ENCODE results near the gene SAYSD1. TPM values are rescaled to one million over a fixed set of nuclear protein-coding genes. Genes with fewer than 3 reads are reported as not detected.

The SAYSD1 gene
- total and polyA plus RNA-seq, 2 of the 8 experiments (the other 6 are each of a cell fraction or from before 2014, with no cell fraction given), result 6.7 to 7.9 TPM

DNA sequence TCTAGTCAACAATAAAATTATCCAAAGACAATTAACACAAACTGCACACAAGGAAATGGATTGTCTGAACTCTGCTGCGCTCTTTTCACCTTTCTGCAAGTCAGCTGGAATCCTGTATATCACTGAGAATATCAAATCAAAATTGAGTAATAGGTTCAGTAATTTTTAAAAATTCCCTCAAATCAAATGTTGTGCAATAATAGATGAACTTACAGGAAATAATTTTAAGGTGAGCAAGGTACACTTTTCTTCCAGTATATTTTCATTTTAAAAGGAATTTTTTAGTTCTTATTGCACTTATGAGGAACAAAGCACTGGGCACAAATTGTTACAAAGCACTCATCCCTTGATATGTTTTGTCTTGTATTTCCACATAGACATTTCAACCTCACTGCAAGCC lies 1.2 kb downstream of the SAYSD1 start:
- H2BK120ac ChIP-seq (replicated peaks; ENCODE audit: low read depth, low read length), result no peak overlapping the region
- no peak overlapping the region for H4K91ac ChIP-seq (replicated peaks; ENCODE audit: insufficient read length, low read length)
- H4K8ac ChIP-seq (ENCODE audit: extremely low read depth, insufficient read depth, low read length), result no peak overlapping the region
- TF ChIP-seq NANOG (IDR thresholded peaks at IDR 0.05; ENCODE audit: insufficient read depth, low read depth, low read length, poor library complexity, severe bottlenecking), result no peak
- no peak for TF ChIP-seq GABPA (IDR thresholded peaks at IDR 0.05; ENCODE audit: borderline replicate concordance, insufficient read depth, low read length)
- no peak for TF ChIP-seq TEAD4 (IDR thresholded peaks at IDR 0.05; ENCODE audit: low read depth, low read length)
- TF ChIP-seq EZH2 (IDR thresholded peaks at IDR 0.05; ENCODE audit: low read depth, low read length, severe bottlenecking), result no peak
- TF ChIP-seq PHF8 (conservative IDR thresholded peaks at IDR 0.05; ENCODE audit: low read depth, low read length), result no peak
- TF ChIP-seq SP1 (IDR thresholded peaks at IDR 0.05; ENCODE audit: low read depth, low read length), result no peak
- TF ChIP-seq POLR2AphosphoS5 (IDR thresholded peaks at IDR 0.05; ENCODE audit: low read depth, low read length), result no peak
- TF ChIP-seq SIRT6 (IDR thresholded peaks at IDR 0.05; ENCODE audit: low read length), result no peak
- TF ChIP-seq CEBPB (IDR thresholded peaks at IDR 0.05; ENCODE audit: low read depth, low read length), result peak; percentile 54; the same call in 1 of the 2 replicates
- no peaks in the 10 kb centered on the region for H3K79me2 ChIP-seq (ENCODE audit: control insufficient read depth in 1 of 2, insufficient read depth in 2 of 2, low read length in 2 of 2)
- DNase-seq (ENCODE audit: low read depth in 1 of 2, low spot score in 2 of 2) (no peak), FAIRE-seq (no peak)
- 81% methylated on average over 1 of the region's 1 CpG; no CpG with 5 or more reads in 1 of the 2 experiments for WGBS, 2 experiments (ENCODE audit: extremely low coverage in 1 of 2, insufficient coverage in 1 of 2, insufficient read length in 1 of 2, insufficient replicate concordance in 2 of 2, low coverage in 1 of 2, low lambda C conversion rate in 2 of 2, missing lambda C conversion rate in 1 of 2)
- H2BK20ac ChIP-seq (ENCODE audit: low read length), result no peak overlapping the region
- no peaks in the 10 kb centered on the region for H3K9me3 ChIP-seq (ENCODE audit: insufficient read depth in 2 of 2, low read depth in 1 of 2, low read length in 1 of 2)
- H3K14ac ChIP-seq (ENCODE audit: insufficient read length), result no peak overlapping the region
- no peak overlapping the region for H3K9ac ChIP-seq (replicated peaks in 1 of 4; ENCODE audit: extremely low read depth in 1 of 4, low read depth in 3 of 4, low read length in 3 of 4)
- no peak overlapping the region for H2AK5ac ChIP-seq (ENCODE audit: low read depth, low read length)
- no peaks in the 10 kb centered on the region; the same call in 1 of the 2 replicates for H3K79me1 ChIP-seq (ENCODE audit: low read depth, low read length)
- no peak overlapping the region for H4K5ac ChIP-seq (ENCODE audit: insufficient read length, low read depth, low read length)
- CTCF ChIA-PET (ENCODE audit: partially characterized antibody), result interaction anchor here (1.0 to 1.7 kb wide), 5 partner anchors 11 to 197 kb away, joined by 3 to 7 read pairs (median 4); no protein-coding TSS in a partner anchor
- no peak overlapping the region for H2BK5ac ChIP-seq (ENCODE audit: low read depth, low read length)
- no peak overlapping the region for H3K18ac ChIP-seq (ENCODE audit: extremely low read depth, low read length)
- H2BK15ac ChIP-seq (ENCODE audit: low read length), result no peak overlapping the region
- H4K20me1 ChIP-seq (replicated peaks in 1 of 2; ENCODE audit: control insufficient read depth in 1 of 2, insufficient read depth in 2 of 2, low read length in 2 of 2), result peaks cover 0 to 2% of the 10 kb centered on the region in 2 experiments
- H3K27ac ChIP-seq (ENCODE audit: low read depth, low read length), result no peak overlapping the region
- peaks cover 0 to 6% (median 5%) of the 10 kb centered on the region in 4 experiments; a peak in 5 of 7 replicates for H3K4me1 ChIP-seq (replicated peaks in 1 of 4; ENCODE audit: control insufficient read depth in 3 of 4, insufficient read depth in 4 of 4, low read length in 3 of 4)
- no peaks in the 10 kb centered on the region; a peak in 2 of 8 replicates for H3K36me3 ChIP-seq (ENCODE audit: control insufficient read depth in 2 of 4, insufficient read depth in 4 of 4, low read length in 3 of 4)
- peak overlapping the region; percentile 72 to 99 for H3K4me2 ChIP-seq (ENCODE audit: insufficient read depth in 1 of 2, low read depth in 2 of 2, low read length in 2 of 2)
- H3K56ac ChIP-seq (replicated peaks; ENCODE audit: insufficient read length, low read depth, low read length), result no peak overlapping the region
- no peak overlapping the region for H2BK12ac ChIP-seq (ENCODE audit: low read depth, low read length)
- peak overlapping the region in 3 of 4 experiments; percentile 48 to 80 (median 76); a peak in 3 of 8 replicates for H3K4me3 ChIP-seq (ENCODE audit: extremely low read depth in 1 of 4, insufficient read depth in 2 of 4, low read depth in 3 of 4, low read length in 4 of 4)
- peaks cover 4% of the 10 kb centered on the region; the same call in 1 of the 2 replicates for H3K23me2 ChIP-seq (ENCODE audit: low read depth, low read length)
- H3K23ac ChIP-seq (ENCODE audit: insufficient read length), result no peak overlapping the region
- H2AFZ ChIP-seq (ENCODE audit: low read length), result no peak overlapping the region
- POLR2A ChIA-PET (ENCODE audit: partially characterized antibody), result interaction anchor here (1.0 to 1.7 kb wide), 2 partner anchors 11 to 117 kb away, joined by 3 to 8 read pairs; no protein-coding TSS in a partner anchor
- H3K4ac ChIP-seq (replicated peaks; ENCODE audit: insufficient read length, low read depth, low read length), result no peak overlapping the region
- H3K27me3 ChIP-seq (replicated peaks in 1 of 4; ENCODE audit: control insufficient read depth in 3 of 4, extremely low read depth in 1 of 4, insufficient read depth in 3 of 4, low read length in 3 of 4), result 0 out of 7 replicates have a peak, but pooled peaks cover 0 to 2% (median 1%) of the 10 kb centered on the region in 4 experiments

All from H1 (cell line).